Heart right ventricle (tissue), 16 donors: ENCODE measurements around the gene CBX1. TPM values are rescaled to one million over a fixed set of nuclear protein-coding genes. Genes with fewer than 3 reads are reported as not detected.
A peak's percentile ranks its signal among the peaks of the same experiment; 100 is the strongest.

Experiments
- ATAC-seq, 8 donors: fragments of 200-7000 bp; cut with Tn5 transposase; one replicate each; pipeline ENCODE4 v1.9.1; 2020; ENCODE audit warnings: mild to moderate bottlenecking in 8 of 8, moderate library complexity in 8 of 8, moderate number of reproducible peaks in 1 of 8
- DNase-seq, 2 donors: peaks; one replicate each; pipeline ENCODE4 v3.0.0-alpha.2; 2020
- H3K27ac ChIP-seq, 10 donors: fragments of 200-600 bp; sonication (generic) in 2 of 10; one replicate each; pipeline versions ENCODE4 v1.5.0 to v1.8.0; 2020 to 2022; ENCODE audit warnings: mild to moderate bottlenecking in 3 of 10
- H3K27me3 ChIP-seq, 7 donors: fragments of 200-600 bp; one replicate each; pipeline ENCODE4 v1.8.0; 2021 to 2022; ENCODE audit warnings: mild to moderate bottlenecking in 2 of 7
- H3K36me3 ChIP-seq, 9 donors: fragments of 200-600 bp; sonication (generic) in 1 of 9; one replicate each; pipeline versions ENCODE4 v1.5.0 to v1.8.0; 2020 to 2022; ENCODE audit warnings: mild to moderate bottlenecking in 2 of 9
- H3K4me1 ChIP-seq, 9 donors: fragments of 200-600 bp; sonication (generic) in 1 of 9; one replicate each; pipeline versions ENCODE4 v1.5.0 to v1.8.0; 2020 to 2022; ENCODE audit warnings: mild to moderate bottlenecking in 4 of 9
- H3K4me3 ChIP-seq, 10 donors: fragments of 200-600 bp; sonication (generic) in 2 of 10; one replicate each; pipeline versions ENCODE4 v1.5.0 to v1.8.0; 2020 to 2022; ENCODE audit warnings: mild to moderate bottlenecking in 7 of 10, moderate library complexity in 2 of 10
- H3K9me3 ChIP-seq, 11 donors: fragments of 200-600 bp in 10 of 11; sonication (generic) in 2 of 11; one replicate each; pipeline versions ENCODE4 v1.5.0 to v1.8.0; 2013 to 2022; ENCODE audit warnings: mild to moderate bottlenecking in 2 of 11, control low read depth in 1 of 11, moderate library complexity in 1 of 11
- CTCF ChIP-seq, 9 donors: fragments of 200-600 bp; sonication (generic) in 2 of 9; IDR thresholded peaks; one replicate each; pipeline versions ENCODE4 v1.5.0 to v1.8.0; 2021 to 2022; ENCODE audit warnings: antibody characterized with exemption in 9 of 9, mild to moderate bottlenecking in 5 of 9, moderate library complexity in 1 of 9
- WGBS, 2 donors: extraction: QIAGEN DNeasy Blood & Tissue Kit; methylation state at CpG; one replicate each; pipeline ENCODE4 v1.1.7; 2013; ENCODE audit warnings: inconsistent platforms in 1 of 2; 5-methylcytosine and 5-hydroxymethylcytosine counted together
- intact Hi-C, 10 donors: fragments of 100-400 bp; cut with DNase I; formaldehyde crosslinking; loops; one replicate each; pipeline versions ENCODE4 v1.11.1 to v1.14.2; 2022
- long read RNA-seq, 3 donors: library from polyadenylated mRNA; unstranded; transcript quantifications; one replicate each; pipeline ENCODE4 v2.0.0, GENCODE V29; 2020 to 2021
- polyA plus RNA-seq, 2 donors: library from polyadenylated mRNA; stranded (reverse); fragments of 200-250 nt; gene quantifications; one replicate each; pipeline ENCODE4 v1.2.3, GENCODE V29; 2013
- total RNA-seq, 10 donors: library from RNA; stranded (reverse); fragmentation: NEBNext Ultra II Directional in 3 of 10; extraction: Animal tissue kit (Norgen Biotek cat#: 25700) in 3 of 10; gene quantifications; one replicate each; pipeline versions ENCODE4 v1.2.1 to v1.2.4, GENCODE V29; 2021 to 2023
- donor health status: Arrhythmogenic right ventricular cardiomyopathy.
- donor health status: ischemic (EF 13 %, LVEDD 7.1; RV severe dilation, severe dysfunction).
- donor health status: healthy with polysubstance abuse.
- donor health status: DM: no; HTN: yes; CAD: no.
- donor health status: DM: no; HTN: no; CAD: no.
- donor health status: ischemic (EF 25% LVEDD 6.9; RV normal size, moderate dysfunction).
- donor health status: ischemic (EF 25% LVEDD 5.7; RV mildly dilated, moderate dysfunction).
- donor health status: healthy.
- donor health status: DM: yes; HTN: yes; CAD: no.
- donor health status: Ischemic cardiomyopathy.
- donor health status: ischemic (EF 35%, LVEDD 5.7; RV mildly dilated, moderate dysfunction).
- donor health status: nonischemic (EF 11% LVEDD 7.7; RV severe dilation, severe dysfunction).
- donor health status: DM: yes; HTN: yes; CAD: no.
- donor health status: PGD.
- donor health status: ischemic (EF 29% LVEDD 5.4; RV normal size, mild dysfunction).
- donor health status: nonischemic (EF 23%, LVEDD 6.1; RV moderate dilation, normal function).

Gene CBX1
- total RNA-seq (10 to 100 TPM; 30.3 to 40.8 (median 35.9) TPM), polyA plus RNA-seq (10 to 100 TPM; 19.8 to 38.8 TPM)
- long read RNA-seq, donor 1, transcript CBX1-201 (5 exons, 2,232 nt) = major isoform, 5 of 10 reads
- long read RNA-seq, donor 1, partial matches to known transcripts = 4 of 10 reads
- long read RNA-seq, donor 1, other reads (novel, unspliced or antisense) = 1 of 10 reads
- long read RNA-seq, donor 2, transcript CBX1-201 (5 exons, 2,232 nt) = major isoform, 6 of 15 reads
- long read RNA-seq, donor 2, partial matches to known transcripts = 8 of 15 reads
- long read RNA-seq, donor 2, other reads (novel, unspliced or antisense) = 1 of 15 reads
- long read RNA-seq, donor 3, transcript CBX1-201 (5 exons, 2,232 nt) = major isoform, 6 of 9 reads
- long read RNA-seq, donor 3, partial matches to known transcripts = 2 of 9 reads
- long read RNA-seq, donor 3, other reads (novel, unspliced or antisense) = 0 of 9 reads

- peaks cover 0 to 31% (median 12%) of the 10 kb centered on the region in 9 donors for H3K4me1 ChIP-seq
- WGBS, 2 donors = 0% methylated on average over 73 to 79 of the region's 79 CpGs
These were observed at the start of gene CBX1 for GRCh38 chr17:48101012-48101720. Gene CBX1, minus strand, starts transcription at chr17:48101478. Its CDS starts 24,474 bp downstream, at chr17:48077004.

GRCh38 chr17:48150597-48151001, 49.3 kb upstream of the CBX1 start:
- WGBS, 2 donors = 60 to 65% methylated on average over 11 of the region's 11 CpGs
- Histone ChIP-seq H3K27me3 (peaks cover 5 to 96% (median 80%) of the 10 kb centered on the region in 7 donors), H3K36me3 (no peaks in the 10 kb centered on the region), H3K4me3 (no peak overlapping the region), H3K9me3 (no peaks in the 10 kb centered on the region), H3K27ac (no peak overlapping the region), H3K4me1 (no peaks in the 10 kb centered on the region)
- TF ChIP-seq CTCF (IDR thresholded peaks at IDR 0.05) = no peak
- intact Hi-C loops = loop anchor here in 3 of 10 donors (10.0 kb wide), 1 partner anchor 464 kb away; the partner anchor contains the start of genes HOXB7 (in 3 of the 3) and HOXB8 (in 3 of the 3)
- DNase-seq (no peak), ATAC-seq (no peak)

More at GRCh38 chr17:48101012-48101720, at the start of gene CBX1:
- peaks cover 0 to 5% (median 0%) of the 10 kb centered on the region in 11 donors for H3K9me3 ChIP-seq
- no peaks in the 10 kb centered on the region for H3K27me3 ChIP-seq
- intact Hi-C loops = loop anchor here in 1 of 10 donors (10.0 kb wide), 1 partner anchor 266 kb away; the partner anchor contains the start of genes LRRC46 and MRPL10
- no peak for TF ChIP-seq CTCF (IDR thresholded peaks at IDR 0.05)
- peak; percentile 99 for ATAC-seq
- peaks cover 0 to 3% (median 0%) of the 10 kb centered on the region in 9 donors for H3K36me3 ChIP-seq
- peak; percentile 93 to 95 for DNase-seq
- H3K4me3 ChIP-seq = peak within 1 kb of the TSS; percentile 52 to 98 (median 92)
- H3K27ac ChIP-seq = peak within 1 kb of the TSS; percentile 21 to 91 (median 88)

- no peak for DNase-seq
- H3K27me3 ChIP-seq = peaks cover 5 to 95% (median 75%) of the 10 kb centered on the region in 7 donors
- H3K36me3 ChIP-seq = no peaks in the 10 kb centered on the region
- H3K4me1 ChIP-seq = no peaks in the 10 kb centered on the region
- no peaks in the 10 kb centered on the region for H3K9me3 ChIP-seq
- ATAC-seq = no peak
- no peak for TF ChIP-seq CTCF (IDR thresholded peaks at IDR 0.05)
- H3K27ac ChIP-seq = no peak overlapping the region
- intact Hi-C loops = loop anchor here in 3 of 10 donors (10.0 kb wide), 1 partner anchor 465 kb away; the partner anchor contains the start of genes HOXB7 (in 3 of the 3) and HOXB8 (in 3 of the 3)
- no peak overlapping the region for H3K4me3 ChIP-seq
- WGBS, 2 donors = 75 to 77% methylated on average over 4 of the region's 4 CpGs
These were observed 48.6 kb upstream of the CBX1 start for GRCh38 chr17:48149787-48150463.
